Skin of body (tissue), 2 donors: ENCODE data around the gene ACADS. TPM values are rescaled to one million over a fixed set of nuclear protein-coding genes. Genes with fewer than 3 reads are reported as not detected.

Source experiments
- DNase-seq: peaks from one replicate; lab custom pipeline; 2025; lab: John Stamatoyannopoulos, UW
- total RNA-seq: library from RNA; depleted of rRNA; stranded (reverse); fragments of >200 nt; gene quantifications from one replicate; pipeline ENCODE4 v1.2.3, GENCODE V29; 2014

ACADS gene
- total RNA-seq, 1 donor from 2014 or later: 12.3 TPM

GRCh38 chr12:120754792-120755191 lies 29.2 kb downstream of the ACADS start:
- DNase-seq: no peak

GRCh38 chr12:120755269-120755668 lies 29.6 kb downstream of the ACADS start:
- no peak for DNase-seq

GRCh38 chr12:120757226-120757742 lies 31.7 kb downstream of the ACADS start:
- DNase-seq: peak; percentile 59

- no peak for DNase-seq
These were observed 32.3 kb downstream of the ACADS start for GRCh38 chr12:120757949-120758348.

- no peak for DNase-seq
These were observed 33.4 kb downstream of the ACADS start for GRCh38 chr12:120758798-120759590.

- DNase-seq: no peak
These were observed 34.1 kb downstream of the ACADS start for GRCh38 chr12:120759591-120760348.

- DNase-seq: no peak
These were observed 35.0 kb downstream of the ACADS start for GRCh38 chr12:120760349-120761254.

- DNase-seq: peak; percentile 94
These were observed 35.9 kb downstream of the ACADS start for GRCh38 chr12:120761519-120761934.

- peak; percentile 35 for DNase-seq
These were observed 36.5 kb downstream of the ACADS start for GRCh38 chr12:120762086-120762485.

- no peak for DNase-seq
These were observed 37.6 kb downstream of the ACADS start for GRCh38 chr12:120763250-120763649.

GRCh38 chr12:120764816-120765215 lies 39.2 kb downstream of the ACADS start:
- DNase-seq: no peak

GRCh38 chr12:120766566-120766965 lies 40.9 kb downstream of the ACADS start:
- DNase-seq: no peak

GRCh38 chr12:120767071-120768024 lies 41.7 kb downstream of the ACADS start:
- no peak for DNase-seq

- DNase-seq: no peak
These were observed 45.5 kb downstream of the ACADS start for GRCh38 chr12:120771097-120771496.

GRCh38 chr12:120774169-120774916 lies 48.7 kb downstream of the ACADS start:
- DNase-seq: no peak

GRCh38 chr12:120775862-120776552 lies 50.4 kb downstream of the ACADS start:
- DNase-seq: no peak

GRCh38 chr12:120783197-120783596 lies 57.6 kb downstream of the ACADS start:
- DNase-seq: no peak

GRCh38 chr12:120784804-120785203 lies 59.2 kb downstream of the ACADS start:
- DNase-seq: no peak

- no peak for DNase-seq
These were observed 62.3 kb downstream of the ACADS start for GRCh38 chr12:120787889-120788288.
